GM18870 (cell line): ENCODE data around the gene NAP1L4.

ENCODE experiments used
- ATAC-seq: cut with Tn5 transposase; IDR thresholded peaks from one replicate; pipeline ENCODE4 v1.9.1; 2021; ENCODE audit warnings: moderate library complexity; ENCODE audit not compliant: unreplicated experiment

Gene NAP1L4

DNA sequence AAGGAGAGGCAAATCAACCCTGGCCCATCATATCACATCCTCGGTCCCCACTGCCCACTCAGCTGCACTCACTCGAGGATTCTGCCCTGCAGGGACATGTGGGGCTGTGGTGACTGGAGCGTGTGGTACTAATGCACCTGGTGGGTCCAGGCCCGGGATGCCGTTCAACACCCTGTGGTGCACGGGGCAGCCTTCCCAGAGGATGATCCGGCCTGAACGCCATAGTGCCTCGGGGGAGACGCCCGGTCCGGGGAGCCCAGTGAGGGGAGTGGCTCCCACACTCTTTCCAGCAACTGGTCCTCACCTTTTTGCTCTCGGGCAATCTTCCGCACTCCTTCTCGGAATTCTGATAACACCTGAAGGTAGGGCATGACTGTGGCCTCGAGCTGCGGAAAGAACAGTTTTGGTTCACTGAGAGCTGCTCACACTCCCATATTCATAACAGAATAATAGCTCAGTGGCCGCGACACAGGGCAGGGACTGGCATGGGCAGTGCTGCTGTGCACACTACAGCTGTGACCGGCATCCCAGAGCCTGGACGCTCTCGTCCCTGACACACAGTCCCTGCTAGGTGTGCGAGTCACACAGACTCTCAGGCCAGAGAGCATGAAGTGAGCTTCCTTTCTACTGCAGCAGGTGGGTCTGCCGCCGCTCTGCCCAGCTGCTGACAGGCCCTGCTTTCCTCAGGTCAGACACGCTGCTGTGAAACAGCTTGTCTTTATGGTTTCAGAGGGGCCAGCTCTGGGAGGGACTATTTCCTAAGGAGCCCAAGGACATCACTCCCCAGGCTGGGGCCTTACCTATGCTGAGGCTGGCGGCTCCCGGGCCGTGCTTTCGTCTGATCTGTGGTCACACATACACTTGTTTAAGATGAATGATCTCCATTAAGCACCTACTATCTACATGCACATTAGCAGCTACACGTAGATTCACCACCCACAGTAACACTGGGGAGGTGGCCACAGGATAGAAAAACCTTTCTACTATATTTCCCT, 20.1 kb upstream of the NAP1L4 start:
- no peak for ATAC-seq

- no peak for ATAC-seq
These were observed 18.6 kb upstream of the NAP1L4 start for GRCh38 chr11:3010521-3011275.

- ATAC-seq: no peak
These were observed 17.9 kb upstream of the NAP1L4 start for GRCh38 chr11:3010004-3010403.

DNA sequence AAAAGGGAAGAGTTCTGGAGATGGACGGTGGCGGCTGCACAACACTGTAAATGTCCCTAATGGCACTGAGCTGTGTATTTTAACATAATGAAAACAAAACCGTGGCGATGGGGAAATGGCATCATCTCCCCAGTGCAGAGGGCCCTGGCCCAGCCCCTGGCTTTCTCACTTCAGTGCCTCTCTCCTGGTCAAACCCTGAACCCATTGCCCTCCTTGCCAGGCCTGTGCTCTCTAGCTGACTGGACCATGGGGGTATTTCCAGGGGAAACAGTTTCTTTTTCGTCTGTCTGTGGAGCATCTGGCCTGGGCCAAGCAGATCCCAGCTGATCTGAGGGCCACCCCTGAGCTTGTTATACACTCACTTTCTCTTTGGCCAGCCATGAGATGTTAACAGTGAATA, 17.4 kb upstream of the NAP1L4 start:
- ATAC-seq: no peak

DNA sequence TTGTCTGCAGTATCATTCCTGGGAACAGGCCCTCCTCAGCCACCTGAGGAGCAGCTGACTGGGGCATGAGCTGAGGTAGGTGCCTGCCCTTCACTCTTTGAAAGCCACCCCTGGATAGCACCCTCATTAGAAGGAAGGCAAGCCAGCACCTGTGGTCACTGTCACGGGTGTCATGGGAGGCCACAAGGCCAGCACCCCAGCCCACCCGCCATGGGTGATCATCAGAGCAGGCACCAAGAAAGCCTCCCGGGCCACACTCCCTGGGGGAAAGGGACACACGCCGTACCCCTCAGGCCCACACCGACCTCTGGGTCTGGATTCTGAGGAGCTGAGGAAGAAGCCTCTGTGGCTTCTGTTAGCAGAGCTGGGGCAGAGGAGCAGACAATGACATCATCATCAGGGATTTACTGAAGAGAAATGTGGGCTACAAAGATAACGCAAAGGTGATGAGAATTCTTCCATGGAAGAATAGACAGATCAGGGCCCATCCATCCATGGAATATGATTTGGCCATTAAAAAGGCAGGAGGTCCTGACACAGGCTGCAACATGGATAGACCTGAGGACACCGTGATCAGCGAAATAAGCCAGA, 16.7 kb upstream of the NAP1L4 start:
- ATAC-seq: no peak

- no peak for ATAC-seq
These were observed 15.4 kb upstream of the NAP1L4 start for GRCh38 chr11:3007404-3008010.

GRCh38 chr11:3006505-3007260, 14.6 kb upstream of the NAP1L4 start:
- ATAC-seq: no peak

GRCh38 chr11:3004481-3004880, 12.4 kb upstream of the NAP1L4 start:
- no peak for ATAC-seq

DNA sequence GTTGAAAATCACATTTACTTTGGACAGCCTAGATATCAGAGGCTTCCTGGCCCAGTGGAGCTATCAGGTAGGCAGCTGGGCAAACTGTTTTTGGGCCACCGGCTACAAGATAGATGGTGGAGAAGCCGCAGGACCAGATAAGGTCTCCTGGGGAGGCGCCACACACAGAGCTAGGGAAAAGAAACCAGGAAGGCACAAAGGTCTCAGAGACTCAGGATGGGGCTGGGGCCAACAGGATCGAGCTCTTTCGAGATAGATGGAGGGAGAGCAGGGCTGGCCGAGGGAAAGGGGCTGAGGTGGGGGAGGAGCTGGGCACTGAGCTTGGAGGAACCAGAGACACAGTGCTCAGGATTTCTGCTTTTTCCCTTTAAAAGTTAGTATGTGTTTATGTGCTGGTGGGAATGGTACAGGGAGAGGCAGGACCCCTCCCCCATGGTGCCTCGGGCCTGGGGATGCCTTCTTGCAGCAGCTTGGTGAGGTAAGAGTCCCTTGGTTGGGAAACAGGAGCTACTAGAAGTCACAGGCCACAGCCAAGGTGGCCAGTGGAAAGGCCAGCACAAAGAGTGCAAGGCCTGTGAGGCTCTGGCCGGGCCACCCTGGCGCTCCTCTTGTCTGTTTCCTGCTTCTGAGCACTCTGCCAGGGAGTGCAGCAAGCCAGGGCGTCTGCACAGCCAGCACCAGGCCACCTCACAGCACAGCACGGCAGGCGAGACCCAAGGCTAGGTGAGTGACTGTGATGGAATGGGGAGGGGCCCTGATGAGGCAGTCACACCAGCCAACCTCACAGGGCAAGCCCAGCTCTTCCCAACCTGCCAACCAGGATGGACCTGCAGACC, 11.5 kb upstream of the NAP1L4 start:
- ATAC-seq: no peak

- no peak for ATAC-seq
These were observed 10.7 kb upstream of the NAP1L4 start for GRCh38 chr11:3002871-3003270.

- no peak for ATAC-seq
These were observed 10.3 kb upstream of the NAP1L4 start for GRCh38 chr11:3002351-3002861.

DNA sequence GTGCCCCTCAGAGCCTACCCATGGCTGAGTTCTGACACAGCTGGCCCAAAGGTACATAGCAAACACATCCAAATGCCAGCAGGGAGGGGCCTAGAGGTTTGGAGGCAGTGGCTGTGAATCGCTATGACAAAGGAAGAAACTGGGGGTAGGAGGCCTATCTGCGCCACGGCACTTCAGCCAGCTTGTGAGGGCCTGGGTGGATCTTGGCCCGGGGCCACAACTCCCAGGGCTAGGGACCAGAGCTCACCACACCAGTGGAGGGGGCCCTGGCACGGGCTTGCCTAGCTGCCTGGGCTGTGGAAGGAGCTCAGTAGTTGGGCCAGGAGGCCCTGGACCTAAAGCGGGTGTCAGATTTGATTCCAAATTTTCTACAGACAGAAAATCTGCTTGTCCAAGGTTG, 9.4 kb upstream of the NAP1L4 start:
- no peak for ATAC-seq

- no peak for ATAC-seq
These were observed 8.2 kb upstream of the NAP1L4 start for GRCh38 chr11:3000032-3000961.

DNA sequence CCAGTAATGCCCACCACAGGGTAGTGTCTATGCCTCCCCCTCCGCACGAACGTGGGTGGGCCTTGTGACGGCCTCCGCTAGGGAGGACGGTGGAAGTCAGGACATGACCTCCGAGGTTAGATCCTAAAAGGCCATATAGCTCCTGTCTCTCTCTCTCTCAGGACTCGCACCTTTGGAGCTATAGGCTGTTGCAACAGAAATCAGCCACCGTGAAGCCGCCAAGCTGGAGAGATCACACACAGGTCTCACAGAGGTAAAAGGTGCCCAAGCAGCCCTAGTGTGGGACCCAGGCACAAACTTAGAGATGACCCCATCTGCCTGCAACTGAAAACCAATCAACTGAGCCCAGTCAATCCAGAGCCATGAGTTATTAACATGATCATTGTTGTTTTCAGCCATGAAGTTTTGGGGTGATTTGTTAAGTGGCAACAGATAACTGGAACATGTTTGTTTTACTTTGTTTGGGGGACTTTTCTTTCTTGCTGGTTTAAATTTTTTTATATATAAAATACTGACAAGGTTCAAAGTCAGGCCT, 7.4 kb upstream of the NAP1L4 start:
- no peak for ATAC-seq

DNA sequence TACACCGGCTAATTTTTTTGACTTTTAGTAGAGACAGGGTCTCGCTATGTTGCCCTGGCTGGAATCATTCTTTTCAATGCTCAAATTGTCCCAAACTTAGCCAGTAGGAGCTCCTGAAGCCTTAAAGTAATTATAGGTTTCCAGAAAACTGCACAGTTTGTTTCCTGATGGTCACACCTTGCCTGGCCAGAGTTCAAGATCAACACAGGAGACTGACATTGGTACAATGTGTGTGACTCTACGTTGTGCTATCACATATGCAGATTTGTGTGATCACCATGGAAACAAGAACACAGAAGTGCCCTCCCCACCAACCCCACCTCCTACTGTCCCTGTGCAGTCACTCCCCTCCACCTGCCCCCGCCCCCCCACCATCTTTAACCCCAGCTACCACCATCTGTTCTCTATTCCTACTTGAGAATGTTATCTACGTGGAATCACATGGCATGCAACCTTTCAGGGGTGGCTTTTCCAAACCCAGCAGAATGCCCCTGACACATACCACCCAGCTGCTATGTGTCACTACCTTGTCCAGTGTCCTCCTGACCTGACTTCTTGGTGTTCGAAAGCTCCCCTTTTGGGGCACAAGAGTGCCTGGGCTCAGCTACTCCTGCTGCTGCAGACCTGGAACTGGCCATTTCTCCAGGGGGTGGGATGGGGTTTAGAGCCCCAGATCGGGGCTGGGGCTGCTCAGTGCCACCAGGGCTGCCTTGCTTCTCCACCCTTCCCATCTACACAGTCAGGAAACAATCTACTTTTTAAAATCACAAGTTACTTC, 6.1 kb upstream of the NAP1L4 start:
- no peak for ATAC-seq

- ATAC-seq: no peak
These were observed 5.3 kb upstream of the NAP1L4 start for GRCh38 chr11:2997406-2997805.

DNA sequence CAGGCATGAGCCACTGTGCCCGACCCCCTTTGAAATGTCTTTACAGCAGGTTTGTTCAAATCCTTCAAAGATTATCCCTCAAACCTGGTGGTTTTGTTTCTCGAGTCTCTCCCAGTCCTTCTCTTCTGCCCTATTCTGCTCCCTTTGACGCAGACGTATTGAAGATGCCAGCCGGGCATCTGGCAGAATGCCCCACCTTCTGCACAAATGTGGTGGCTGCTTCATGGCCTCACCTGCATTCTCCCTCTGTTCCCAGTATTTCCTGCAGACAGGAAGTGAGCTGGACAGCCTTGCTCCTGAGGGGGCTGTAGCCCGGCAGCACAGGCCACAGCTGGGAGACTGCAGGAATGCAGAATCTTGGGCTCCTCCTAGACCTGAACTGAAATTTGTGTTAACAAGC, 4.8 kb upstream of the NAP1L4 start:
- ATAC-seq: no peak
